Tibial artery (tissue), 4 donors: ENCODE results near the gene MX1.
"Not testable (repeated sequence)": the region's sequence is repeated elsewhere in the genome, so short reads cannot be mapped to it uniquely, and the experiment has no call there.

Source experiments
- DNase-seq, 2 donors: peaks; one replicate each; pipeline ENCODE4 v3.0.0-alpha.2; 2019
- H3K27ac ChIP-seq, 2 donors: fragments of 200-600 bp; sonication (generic) in 1 of 2; 1 replicate in 1 of 2; 2 replicates in 1 of 2; pipeline ENCODE4 v1.5.1; 2018 to 2019; ENCODE audit warnings: mild to moderate bottlenecking in 1 of 2
- H3K27me3 ChIP-seq, 2 donors: fragments of 200-600 bp; sonication (generic) in 1 of 2; one replicate each; pipeline versions ENCODE4 v1.5.1 to v1.6.0; 2016 to 2019
- H3K36me3 ChIP-seq, 3 donors: fragments of 200-600 bp; sonication (generic) in 2 of 3; one replicate each; pipeline ENCODE4 v1.5.1; 2016 to 2019; ENCODE audit warnings: mild to moderate bottlenecking in 2 of 3
- H3K4me1 ChIP-seq, 4 donors: fragments of 200-600 bp; sonication (generic) in 2 of 4; 1 replicate in 3 of 4; 2 replicates in 1 of 4; pipeline ENCODE4 v1.5.1; 2016 to 2019
- H3K4me3 ChIP-seq, 2 donors: fragments of 200-600 bp; sonication (generic) in 1 of 2; 1 replicate in 1 of 2; 2 replicates in 1 of 2; pipeline ENCODE4 v1.5.1; 2018 to 2019; ENCODE audit warnings: mild to moderate bottlenecking in 2 of 2
- H3K9me3 ChIP-seq, 3 donors: fragments of 200-600 bp; sonication (generic) in 1 of 3; one replicate each; pipeline ENCODE4 v1.5.1; 2016 to 2019
- CTCF ChIP-seq, 2 experiments: fragments of 200-600 bp in 1 of 2; fragments of 450-650 bp in 1 of 2; IDR thresholded peaks; one replicate each; pipeline ENCODE4 v1.5.1; 2017 to 2019; ENCODE audit warnings: antibody characterized with exemption in 2 of 2, mild to moderate bottlenecking in 1 of 2, moderate library complexity in 1 of 2
- intact Hi-C: fragments of 100-400 bp; cut with DNase I; formaldehyde crosslinking; loops from one replicate; pipeline ENCODE4 v1.15.0; 2023; ENCODE audit warnings: low total_unique reads

The MX1 gene

GRCh38 chr21:41418393-41418792 is 7.6 kb upstream of the MX1 start:
- no peaks in the 10 kb centered on the region for H3K27me3 ChIP-seq
- peaks cover 0 to 7% (median 0%) of the 10 kb centered on the region in 4 donors for H3K4me1 ChIP-seq
- no peak for TF ChIP-seq CTCF (IDR thresholded peaks at IDR 0.05)
- DNase-seq = peak in 1 of 2 donors; percentile 55
- H3K9me3 ChIP-seq = no peaks in the 10 kb centered on the region
- H3K4me3 ChIP-seq = no peak overlapping the region
- peak overlapping the region in 1 of 2 donors; percentile 66 for H3K27ac ChIP-seq
- intact Hi-C loops = no loop called here
- no peaks in the 10 kb centered on the region for H3K36me3 ChIP-seq

- H3K9me3 ChIP-seq = no peaks in the 10 kb centered on the region
- H3K4me3 ChIP-seq = no peak overlapping the region
- TF ChIP-seq CTCF (IDR thresholded peaks at IDR 0.05) = no peak
- H3K36me3 ChIP-seq = no peaks in the 10 kb centered on the region
- intact Hi-C loops = no loop called here
- peaks cover 0 to 7% (median 0%) of the 10 kb centered on the region in 4 donors for H3K4me1 ChIP-seq
- peak overlapping the region in 1 of 2 donors; percentile 66 for H3K27ac ChIP-seq
- H3K27me3 ChIP-seq = no peaks in the 10 kb centered on the region
- peak in 1 of 2 donors; percentile 60 for DNase-seq
Observed at GRCh38 chr21:41418956-41419680, 6.9 kb upstream of the MX1 start.

- peaks cover 0 to 7% (median 0%) of the 10 kb centered on the region in 4 donors for H3K4me1 ChIP-seq
Observed at GRCh38 chr21:41419921-41420862, 5.8 kb upstream of the MX1 start.

GRCh38 chr21:41420998-41421397 is 5.0 kb upstream of the MX1 start:
- H3K36me3 ChIP-seq, intact Hi-C loops, H3K27me3 ChIP-seq, H3K9me3 ChIP-seq, DNase-seq: not testable (repeated sequence)
- H3K4me1 ChIP-seq = peaks cover 0 to 12% (median 5%) of the 10 kb centered on the region in 4 donors
- H3K27ac ChIP-seq = peak overlapping the region; percentile 66 to 82
- H3K4me3 ChIP-seq = peak overlapping the region; percentile 57 to 87

More at GRCh38 chr21:41419921-41420862, 5.8 kb upstream of the MX1 start:
- no peaks in the 10 kb centered on the region for H3K36me3 ChIP-seq
- TF ChIP-seq CTCF (IDR thresholded peaks at IDR 0.05) = no peak
- DNase-seq = peak; percentile 85 to 92
- H3K4me3 ChIP-seq = peak overlapping the region; percentile 57 to 87
- H3K27me3 ChIP-seq = no peaks in the 10 kb centered on the region
- intact Hi-C loops = no loop called here
- no peaks in the 10 kb centered on the region for H3K9me3 ChIP-seq
- H3K27ac ChIP-seq = peak overlapping the region; percentile 66 to 82

GRCh38 chr21:41422546-41423304 is 3.3 kb upstream of the MX1 start:
- intact Hi-C loops = no loop called here
- H3K36me3 ChIP-seq = no peaks in the 10 kb centered on the region
- peak in 1 of 2 donors; percentile 31 for DNase-seq
- no peak overlapping the region for H3K4me3 ChIP-seq
- H3K4me1 ChIP-seq = peaks cover 0 to 22% (median 13%) of the 10 kb centered on the region in 4 donors
- no peaks in the 10 kb centered on the region for H3K9me3 ChIP-seq
- TF ChIP-seq CTCF (IDR thresholded peaks at IDR 0.05) = no peak
- H3K27me3 ChIP-seq = no peaks in the 10 kb centered on the region
- H3K27ac ChIP-seq = no peak overlapping the region

- intact Hi-C loops, H3K27me3 ChIP-seq, H3K27ac ChIP-seq, DNase-seq, H3K4me3 ChIP-seq, H3K36me3 ChIP-seq, H3K9me3 ChIP-seq: not testable (repeated sequence)
- peaks cover 0 to 22% (median 13%) of the 10 kb centered on the region in 4 donors for H3K4me1 ChIP-seq
Observed at GRCh38 chr21:41423305-41423636, 2.8 kb upstream of the MX1 start.
